ENCODE data around the gene OGFOD2.

OGFOD2 gene

DNA sequence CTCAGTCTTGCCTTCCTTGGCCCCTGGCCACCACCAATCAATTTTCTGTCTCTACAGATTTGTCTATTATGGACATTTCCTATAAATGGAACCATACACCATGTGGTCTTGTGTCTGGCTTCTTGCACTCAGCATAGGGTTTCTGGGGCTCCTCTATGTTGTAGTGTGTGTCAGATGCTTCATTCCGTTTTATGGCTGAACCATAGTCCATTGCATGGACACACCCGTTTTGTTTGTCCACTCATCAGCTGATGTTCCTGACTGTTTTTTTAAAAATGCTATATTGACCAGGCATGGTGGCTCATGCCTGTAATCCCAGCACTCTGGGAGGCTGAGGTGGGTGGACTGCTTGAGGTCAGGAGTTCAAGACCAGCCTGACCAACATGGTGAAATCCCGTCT lies 26.4 kb downstream of the OGFOD2 start:
- Histone ChIP-seq H3K4me3 (replicated peaks; ENCODE audit: low read depth, low read length) (no peak overlapping the region), H3K36me3 (ENCODE audit: control insufficient read depth, insufficient read depth, low read length) (no peaks in the 10 kb centered on the region; the same call in 1 of the 2 replicates)
- no peak for DNase-seq (ENCODE audit: extremely low read depth, insufficient read length)

DNA sequence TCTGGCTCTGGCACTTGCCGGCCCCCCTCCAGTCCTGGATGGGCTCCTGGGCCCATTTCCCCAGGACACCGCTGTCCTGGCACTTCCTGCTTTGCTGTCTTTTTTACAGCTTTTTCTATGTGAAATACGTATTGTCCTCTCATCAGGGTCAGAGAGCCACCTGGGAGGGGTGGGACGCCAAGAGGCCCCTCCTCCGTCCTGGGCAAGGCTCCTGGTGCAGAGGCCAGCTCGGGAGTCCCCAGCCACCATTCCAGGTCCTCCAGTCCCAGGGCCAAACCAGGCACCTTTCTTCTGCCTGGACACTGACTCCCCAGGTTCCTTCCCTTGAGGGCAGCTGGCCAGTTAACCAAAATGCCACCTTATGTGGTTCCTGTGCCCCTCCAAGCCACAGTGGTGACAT lies 28.2 kb downstream of the OGFOD2 start:
- TF ChIP-seq, protein P1, sequence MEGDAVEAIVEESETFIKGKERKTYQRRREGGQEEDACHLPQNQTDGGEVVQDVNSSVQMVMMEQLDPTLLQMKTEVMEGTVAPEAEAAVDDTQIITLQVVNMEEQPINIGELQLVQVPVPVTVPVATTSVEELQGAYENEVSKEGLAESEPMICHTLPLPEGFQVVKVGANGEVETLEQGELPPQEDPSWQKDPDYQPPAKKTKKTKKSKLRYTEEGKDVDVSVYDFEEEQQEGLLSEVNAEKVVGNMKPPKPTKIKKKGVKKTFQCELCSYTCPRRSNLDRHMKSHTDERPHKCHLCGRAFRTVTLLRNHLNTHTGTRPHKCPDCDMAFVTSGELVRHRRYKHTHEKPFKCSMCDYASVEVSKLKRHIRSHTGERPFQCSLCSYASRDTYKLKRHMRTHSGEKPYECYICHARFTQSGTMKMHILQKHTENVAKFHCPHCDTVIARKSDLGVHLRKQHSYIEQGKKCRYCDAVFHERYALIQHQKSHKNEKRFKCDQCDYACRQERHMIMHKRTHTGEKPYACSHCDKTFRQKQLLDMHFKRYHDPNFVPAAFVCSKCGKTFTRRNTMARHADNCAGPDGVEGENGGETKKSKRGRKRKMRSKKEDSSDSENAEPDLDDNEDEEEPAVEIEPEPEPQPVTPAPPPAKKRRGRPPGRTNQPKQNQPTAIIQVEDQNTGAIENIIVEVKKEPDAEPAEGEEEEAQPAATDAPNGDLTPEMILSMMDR (IDR thresholded peaks at IDR 0.05; ENCODE audit: insufficient read depth, low read length, poor library complexity, severe bottlenecking), result no peak
- no peak for DNase-seq (ENCODE audit: extremely low read depth, insufficient read length)
- Histone ChIP-seq H3K4me3 (replicated peaks; ENCODE audit: low read depth, low read length) (no peak overlapping the region), H3K27me3 (replicated peaks; ENCODE audit: control insufficient read depth, insufficient read depth, low read length) (no peaks in the 10 kb centered on the region; the same call in 1 of the 2 replicates), H3K36me3 (ENCODE audit: control insufficient read depth, insufficient read depth, low read length) (no peaks in the 10 kb centered on the region; the same call in 1 of the 2 replicates)

More for the DNA sequence above, 26.4 kb downstream of the OGFOD2 start:
- TF ChIP-seq, protein P1 (IDR thresholded peaks at IDR 0.05; ENCODE audit: insufficient read depth, low read length, poor library complexity, severe bottlenecking), result no peak
- H3K27me3 ChIP-seq (replicated peaks; ENCODE audit: control insufficient read depth, insufficient read depth, low read length), result no peaks in the 10 kb centered on the region; the same call in 1 of the 2 replicates

DNA sequence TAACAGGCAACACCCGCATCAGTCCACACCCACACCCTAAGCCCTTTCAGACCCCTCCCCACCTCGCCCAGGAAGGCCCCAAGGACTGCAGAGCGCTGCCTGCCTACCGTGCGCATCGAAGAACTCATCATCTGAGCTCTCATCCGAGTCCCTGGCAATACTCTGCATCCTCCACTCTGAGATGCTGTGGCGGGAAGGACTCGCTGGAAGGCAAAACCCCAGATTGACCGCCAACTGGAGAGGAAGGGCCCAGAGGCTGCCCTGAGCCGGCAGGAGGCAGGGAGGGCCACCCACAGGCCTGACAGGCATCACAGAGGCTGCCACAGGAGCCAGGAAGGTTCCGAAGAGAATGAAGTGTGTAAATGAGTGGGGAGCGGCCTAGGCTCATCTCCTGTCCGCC lies 29.2 kb downstream of the OGFOD2 start:
- H3K36me3 ChIP-seq (ENCODE audit: control insufficient read depth, insufficient read depth, low read length), result no peaks in the 10 kb centered on the region; the same call in 1 of the 2 replicates
- TF ChIP-seq, protein P1 (IDR thresholded peaks at IDR 0.05; ENCODE audit: insufficient read depth, low read length, poor library complexity, severe bottlenecking), result no peak

DNA sequence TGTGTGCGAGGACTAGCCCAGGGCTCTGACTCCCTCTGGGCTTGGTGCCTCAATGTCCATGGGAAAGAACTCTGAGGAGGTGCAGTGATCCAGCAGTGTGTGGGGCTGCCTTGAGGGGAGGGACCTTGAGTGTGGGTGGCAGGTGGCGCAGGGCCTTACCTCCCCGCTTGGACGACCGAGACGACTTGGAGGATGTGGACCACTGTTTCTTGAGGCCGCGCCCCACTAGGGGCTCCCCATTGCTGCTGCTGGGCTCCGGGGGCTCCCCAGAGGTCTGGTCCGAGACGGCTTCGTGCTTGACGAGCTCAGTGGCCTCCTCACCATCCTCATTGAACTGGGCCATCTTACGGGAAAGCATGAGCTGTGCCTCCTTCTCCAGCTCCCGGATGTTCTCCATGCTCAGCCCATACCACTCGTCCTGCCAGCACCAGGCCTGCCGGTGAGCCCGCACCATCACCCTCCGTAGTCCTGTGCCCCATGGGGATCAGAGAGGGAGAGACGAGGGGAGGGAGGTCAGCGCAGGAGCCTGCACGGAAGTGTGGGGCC lies 30.1 kb downstream of the OGFOD2 start:
- DNase-seq (ENCODE audit: extremely low read depth, insufficient read length), result no peak
- Histone ChIP-seq H3K27me3 (replicated peaks; ENCODE audit: control insufficient read depth, insufficient read depth, low read length) (no peaks in the 10 kb centered on the region), H3K36me3 (ENCODE audit: control insufficient read depth, insufficient read depth, low read length) (no peaks in the 10 kb centered on the region; the same call in 1 of the 2 replicates), H3K4me3 (replicated peaks; ENCODE audit: low read depth, low read length) (no peak overlapping the region)
- TF ChIP-seq, protein P1 (IDR thresholded peaks at IDR 0.05; ENCODE audit: insufficient read depth, low read length, poor library complexity, severe bottlenecking), result no peak

More for the DNA sequence above, 29.2 kb downstream of the OGFOD2 start:
- Histone ChIP-seq H3K4me3 (replicated peaks; ENCODE audit: low read depth, low read length) (no peak overlapping the region), H3K27me3 (replicated peaks; ENCODE audit: control insufficient read depth, insufficient read depth, low read length) (no peaks in the 10 kb centered on the region; the same call in 1 of the 2 replicates)
- no peak for DNase-seq (ENCODE audit: extremely low read depth, insufficient read length)

DNA sequence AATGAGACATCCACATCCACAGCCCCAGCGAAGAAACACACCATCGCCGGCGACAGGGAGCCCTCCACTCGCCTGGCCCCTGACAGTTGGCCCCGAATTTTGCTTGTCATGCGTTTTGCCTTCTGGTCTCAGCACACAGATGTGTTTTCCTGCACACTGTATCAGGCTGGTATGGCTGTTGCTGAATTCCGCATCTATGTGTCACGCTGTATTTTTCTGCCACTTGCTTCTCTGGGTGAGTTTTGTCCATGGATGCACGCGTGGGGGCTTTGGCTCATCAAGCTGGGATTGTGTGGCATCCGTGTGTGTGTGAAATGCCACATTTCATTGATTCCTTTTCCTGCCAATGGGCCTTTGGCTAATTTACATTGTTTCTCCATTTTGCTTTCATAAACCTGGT lies 31.9 kb downstream of the OGFOD2 start:
- TF ChIP-seq, protein P1 (IDR thresholded peaks at IDR 0.05; ENCODE audit: insufficient read depth, low read length, poor library complexity, severe bottlenecking), result no peak
- H3K4me3 ChIP-seq (replicated peaks; ENCODE audit: low read depth, low read length), result no peak overlapping the region
- no peaks in the 10 kb centered on the region; the same call in 1 of the 2 replicates for H3K36me3 ChIP-seq (ENCODE audit: control insufficient read depth, insufficient read depth, low read length)
- H3K27me3 ChIP-seq (replicated peaks; ENCODE audit: control insufficient read depth, insufficient read depth, low read length), result no peaks in the 10 kb centered on the region
- DNase-seq (ENCODE audit: extremely low read depth, insufficient read length), result no peak

All from GM06990 (cell line).